Adipocyte (in vitro differentiated cells): ENCODE data around the gene GSTM3.

Source experiments
- DNase-seq: peaks from one replicate; pipeline ENCODE4 v3.0.0-alpha.2; 2015; ENCODE audit warnings: low read depth
- H3K27me3 ChIP-seq: replicated peaks from 2 replicates; pipeline ENCODE4 v1.7.0; 2013; ENCODE audit warnings: mild to moderate bottlenecking, low read length, moderate library complexity; ENCODE audit not compliant: control insufficient read depth, insufficient read depth
- H3K36me3 ChIP-seq: 2 replicates; pipeline ENCODE4 v1.7.0; 2013; ENCODE audit warnings: low read length, mild to moderate bottlenecking, moderate library complexity; ENCODE audit not compliant: control insufficient read depth, insufficient read depth, severe bottlenecking
- H3K4me1 ChIP-seq: 2 replicates; pipeline ENCODE4 v1.7.0; 2013; ENCODE audit warnings: mild to moderate bottlenecking, low read length, moderate library complexity; ENCODE audit not compliant: control insufficient read depth, insufficient read depth
- H3K4me3 ChIP-seq: 2 replicates; pipeline ENCODE4 v1.7.0; 2013; ENCODE audit warnings: mild to moderate bottlenecking, low read length, moderate library complexity
- H3K9ac ChIP-seq: 2 replicates; pipeline ENCODE4 v1.7.0; 2013; ENCODE audit warnings: mild to moderate bottlenecking, low read length, moderate library complexity
- H3K9me3 ChIP-seq: 2 replicates; pipeline ENCODE4 v1.7.0; 2013; ENCODE audit warnings: mild to moderate bottlenecking, low read length, moderate library complexity; ENCODE audit not compliant: control insufficient read depth

The GSTM3 gene

GRCh38 chr1:109784551-109785252 is 43.9 kb upstream of the GSTM3 start:
- Histone ChIP-seq H3K9ac (no peak overlapping the region), H3K4me1 (peaks cover 46% of the 10 kb centered on the region), H3K9me3 (peaks cover 11% of the 10 kb centered on the region), H3K36me3 (no peaks in the 10 kb centered on the region), H3K4me3 (no peak overlapping the region), H3K27me3 (no peaks in the 10 kb centered on the region)
- no peak for DNase-seq

- Histone ChIP-seq H3K4me1 (peaks cover 46% of the 10 kb centered on the region), H3K4me3 (no peak overlapping the region), H3K9ac (no peak overlapping the region), H3K27me3 (no peaks in the 10 kb centered on the region), H3K9me3 (peaks cover 11% of the 10 kb centered on the region), H3K36me3 (no peaks in the 10 kb centered on the region)
- peak; percentile 57 for DNase-seq
Measured at GRCh38 chr1:109783436-109783835, 42.6 kb upstream of the GSTM3 start.

DNA sequence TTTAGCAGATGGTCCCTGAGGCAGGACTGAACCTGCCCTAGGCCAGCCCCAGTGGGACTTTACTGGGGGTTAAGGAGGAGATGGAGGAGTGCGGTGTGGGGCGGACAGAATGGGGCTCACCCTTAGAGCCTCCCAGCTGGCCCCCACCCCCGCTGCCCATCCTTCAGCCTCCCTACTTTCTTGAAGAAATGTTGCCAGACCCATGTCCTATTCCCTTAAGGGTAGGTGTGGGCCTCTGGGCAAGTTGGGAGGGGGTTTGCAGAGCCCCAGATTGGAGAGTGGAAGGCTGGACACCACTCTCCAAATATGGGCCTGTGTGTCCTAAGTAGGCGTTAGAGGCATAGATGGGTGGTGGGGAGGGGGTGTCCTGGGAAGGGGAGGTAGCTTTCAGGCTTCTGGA is 42.1 kb upstream of the GSTM3 start:
- H3K27me3 ChIP-seq, result no peaks in the 10 kb centered on the region
- H3K36me3 ChIP-seq, result no peaks in the 10 kb centered on the region
- H3K9me3 ChIP-seq, result peaks cover 11% of the 10 kb centered on the region
- H3K4me1 ChIP-seq, result peaks cover 46% of the 10 kb centered on the region
- H3K9ac ChIP-seq, result peak overlapping the region; percentile 29
- no peak overlapping the region for H3K4me3 ChIP-seq
- DNase-seq, result no peak

DNA sequence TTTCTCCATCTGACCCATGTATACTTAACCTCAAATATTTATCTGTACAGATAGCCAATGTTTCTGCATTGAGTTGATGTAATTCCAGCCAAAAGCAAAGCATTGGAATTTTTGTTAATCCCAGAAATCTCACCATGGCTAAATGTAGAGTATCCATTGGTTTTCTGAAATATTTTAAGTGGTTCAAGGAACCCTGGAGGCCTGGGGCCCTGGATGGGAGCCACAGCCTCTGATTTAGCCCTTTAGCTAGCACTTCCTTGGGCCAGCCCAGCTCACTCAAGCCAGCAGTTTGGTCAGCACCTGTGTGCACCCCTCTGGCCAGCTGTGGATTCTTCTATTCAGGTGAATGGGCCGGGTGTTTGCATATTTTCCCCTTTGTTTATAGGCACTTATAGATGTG is 41.7 kb upstream of the GSTM3 start:
- no peaks in the 10 kb centered on the region for H3K27me3 ChIP-seq
- peak; percentile 89 for DNase-seq
- no peaks in the 10 kb centered on the region for H3K36me3 ChIP-seq
- H3K9ac ChIP-seq, result peak overlapping the region; percentile 29
- no peak overlapping the region for H3K4me3 ChIP-seq
- peaks cover 11% of the 10 kb centered on the region for H3K9me3 ChIP-seq
- peaks cover 47% of the 10 kb centered on the region for H3K4me1 ChIP-seq

DNA sequence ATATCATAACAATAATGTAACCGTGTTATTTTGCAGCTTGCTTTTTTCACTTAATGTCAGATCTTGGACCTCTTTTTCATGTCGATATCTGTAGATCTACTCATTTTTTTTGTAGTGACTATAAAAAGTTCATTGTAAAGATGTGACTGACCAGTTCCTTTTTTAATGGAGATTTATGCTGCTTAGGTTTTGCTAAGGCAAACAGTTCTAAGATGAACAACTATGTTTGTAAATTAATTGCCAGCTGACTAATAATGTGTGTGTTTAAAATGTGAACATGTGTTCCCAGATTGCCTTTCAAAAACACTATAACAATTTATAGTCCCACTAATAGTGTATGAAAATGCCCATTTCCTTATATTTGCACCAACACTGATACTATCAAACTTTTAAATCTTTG is 41.0 kb upstream of the GSTM3 start:
- DNase-seq, result no peak
- H3K9me3 ChIP-seq, result peaks cover 11% of the 10 kb centered on the region
- peak overlapping the region; percentile 64 for H3K9ac ChIP-seq
- H3K4me1 ChIP-seq, result peaks cover 49% of the 10 kb centered on the region
- H3K4me3 ChIP-seq, result no peak overlapping the region
- no peaks in the 10 kb centered on the region for H3K27me3 ChIP-seq
- no peaks in the 10 kb centered on the region for H3K36me3 ChIP-seq

DNA sequence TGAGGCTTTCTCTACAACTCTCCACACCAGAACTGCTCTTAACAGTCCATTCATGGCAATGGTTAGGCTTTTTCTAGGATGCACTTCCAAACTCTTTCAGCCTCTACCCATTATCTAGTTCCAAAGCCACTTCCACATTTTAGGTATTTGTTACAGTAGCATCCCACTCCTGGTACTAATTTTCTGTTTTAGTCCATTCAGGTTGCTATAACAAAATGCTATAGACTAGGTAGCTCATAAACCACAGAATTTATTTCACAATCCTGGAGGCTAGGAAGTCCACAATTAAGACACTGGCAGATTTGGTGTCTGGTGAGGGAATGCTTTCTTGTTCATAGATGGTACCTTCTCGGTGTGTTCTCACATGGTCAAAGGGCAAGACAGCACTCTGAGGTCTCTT is 40.1 kb upstream of the GSTM3 start:
- Histone ChIP-seq H3K4me1 (peaks cover 40% of the 10 kb centered on the region), H3K9me3 (peaks cover 11% of the 10 kb centered on the region), H3K9ac (no peak overlapping the region), H3K27me3 (no peaks in the 10 kb centered on the region), H3K36me3 (no peaks in the 10 kb centered on the region), H3K4me3 (no peak overlapping the region)
- DNase-seq, result no peak

DNA sequence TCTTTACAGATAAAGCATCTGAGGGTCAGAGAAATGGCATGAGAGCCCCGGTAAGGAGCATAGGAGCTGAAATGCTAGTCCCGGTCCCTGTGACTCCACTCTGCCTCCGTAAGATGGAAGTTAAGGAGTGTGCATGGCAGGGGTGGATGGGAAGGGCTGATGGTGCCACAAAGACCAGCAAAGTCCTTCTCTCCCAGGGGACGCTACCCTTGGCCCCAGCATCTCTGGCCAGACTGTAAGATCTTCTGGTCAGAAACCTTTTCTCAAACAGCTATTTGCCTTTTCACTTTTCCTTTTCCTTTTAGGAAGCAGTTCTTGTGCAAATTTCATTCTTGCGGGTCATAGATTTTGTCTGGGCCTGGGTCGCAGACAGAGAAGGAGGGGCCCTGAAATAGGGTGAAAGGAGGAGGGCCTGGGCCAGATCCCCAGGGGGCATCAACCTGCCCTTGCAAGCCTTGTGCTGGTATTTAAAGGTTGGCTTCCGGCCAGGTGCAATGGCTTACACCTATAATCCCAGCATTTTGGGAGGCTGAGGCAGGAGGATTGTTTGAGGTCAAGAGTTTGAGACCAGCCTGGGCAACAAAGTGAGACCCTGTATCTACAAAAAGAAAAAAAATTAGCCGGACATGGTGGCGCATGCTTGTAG is 37.3 kb upstream of the GSTM3 start:
- Histone ChIP-seq H3K36me3 (no peaks in the 10 kb centered on the region), H3K4me1 (peaks cover 24% of the 10 kb centered on the region), H3K9ac (no peak overlapping the region), H3K27me3 (no peaks in the 10 kb centered on the region), H3K9me3 (peaks cover 11% of the 10 kb centered on the region), H3K4me3 (no peak overlapping the region)
- no peak for DNase-seq

DNA sequence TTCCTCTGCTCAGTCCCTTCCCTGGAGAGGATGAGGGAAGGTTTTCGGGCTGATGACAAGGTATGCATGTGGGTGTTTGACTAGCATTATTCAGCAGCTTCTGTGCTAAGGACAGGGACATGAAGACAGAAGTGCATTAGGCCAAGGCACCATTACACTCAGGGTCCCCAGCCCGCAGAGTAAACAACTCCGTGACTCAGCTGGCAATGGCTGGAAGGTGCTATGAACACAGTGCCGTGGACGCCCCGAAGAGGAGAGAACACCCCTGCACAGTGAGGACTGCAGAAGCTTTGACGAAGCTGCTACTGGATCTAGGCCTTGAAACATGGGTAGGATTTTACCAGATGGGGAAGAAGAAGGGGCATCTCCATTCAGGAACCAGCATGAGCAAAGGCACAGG is 36.6 kb upstream of the GSTM3 start:
- H3K27me3 ChIP-seq, result no peaks in the 10 kb centered on the region
- no peaks in the 10 kb centered on the region for H3K36me3 ChIP-seq
- DNase-seq, result no peak
- peaks cover 11% of the 10 kb centered on the region for H3K9me3 ChIP-seq
- no peak overlapping the region for H3K4me3 ChIP-seq
- H3K9ac ChIP-seq, result peak overlapping the region; percentile 63
- H3K4me1 ChIP-seq, result peaks cover 17% of the 10 kb centered on the region

- Histone ChIP-seq H3K27me3 (no peaks in the 10 kb centered on the region), H3K36me3 (no peaks in the 10 kb centered on the region), H3K4me1 (peaks cover 12% of the 10 kb centered on the region), H3K4me3 (no peak overlapping the region), H3K9ac (peak overlapping the region; percentile 63), H3K9me3 (peaks cover 11% of the 10 kb centered on the region)
- DNase-seq, result peak; percentile 95
Measured at GRCh38 chr1:109776911-109777310, 36.1 kb upstream of the GSTM3 start.

GRCh38 chr1:109776206-109776835 is 35.5 kb upstream of the GSTM3 start:
- Histone ChIP-seq H3K4me1 (peaks cover 7% of the 10 kb centered on the region), H3K9ac (no peak overlapping the region)
- no peak for DNase-seq

GRCh38 chr1:109775398-109775797 is 34.6 kb upstream of the GSTM3 start:
- H3K36me3 ChIP-seq, result no peaks in the 10 kb centered on the region
- no peak overlapping the region for H3K4me3 ChIP-seq
- peaks cover 7% of the 10 kb centered on the region for H3K4me1 ChIP-seq
- H3K9ac ChIP-seq, result no peak overlapping the region
- peaks cover 1% of the 10 kb centered on the region for H3K9me3 ChIP-seq
- no peaks in the 10 kb centered on the region for H3K27me3 ChIP-seq
- peak; percentile 35 for DNase-seq

More at GRCh38 chr1:109776206-109776835, 35.5 kb upstream of the GSTM3 start:
- H3K36me3 ChIP-seq, result no peaks in the 10 kb centered on the region
- H3K27me3 ChIP-seq, result no peaks in the 10 kb centered on the region
- H3K9me3 ChIP-seq, result peaks cover 11% of the 10 kb centered on the region
- H3K4me3 ChIP-seq, result no peak overlapping the region
